DMS 273 treated with DMSO at 0.1 percent for 48 hours (cell line): ENCODE measurements around the gene NOL9.
"Not testable (repeated sequence)": the region's sequence is repeated elsewhere in the genome, so short reads cannot be mapped to it uniquely, and the experiment has no call there.

Experiments
- DNase-seq: peaks from one replicate; lab custom pipeline; 2025; lab: John Stamatoyannopoulos, UW

The NOL9 gene

GRCh38 chr1:6572653-6573383 lies 18.5 kb upstream of the NOL9 start:
- DNase-seq: no peak

- DNase-seq: no peak
These were observed 16.7 kb upstream of the NOL9 start for GRCh38 chr1:6570987-6571386.

- no peak for DNase-seq
These were observed 15.8 kb upstream of the NOL9 start for GRCh38 chr1:6570100-6570499.

GRCh38 chr1:6569033-6569432 lies 14.7 kb upstream of the NOL9 start:
- no peak for DNase-seq

- no peak for DNase-seq
These were observed 6.0 kb upstream of the NOL9 start for GRCh38 chr1:6560267-6560666.

- not testable (repeated sequence) for DNase-seq
These were observed 4.8 kb upstream of the NOL9 start for GRCh38 chr1:6559161-6559560.

GRCh38 chr1:6557597-6557996 lies 3.3 kb upstream of the NOL9 start:
- DNase-seq: no peak

- no peak for DNase-seq
These were observed 830 bp upstream of the NOL9 start, which contains the start of gene TAS1R1 for GRCh38 chr1:6554907-6555778. TAS1R1 (plus strand) TSS chr1:6555307; CDS start chr1:6555374, 67 bp downstream.

- DNase-seq: no peak
These were observed 7.0 kb downstream of the NOL9 start for GRCh38 chr1:6547301-6547700.

GRCh38 chr1:6546326-6546725 lies 8.0 kb downstream of the NOL9 start:
- no peak for DNase-seq

- no peak for DNase-seq
These were observed 8.8 kb downstream of the NOL9 start for GRCh38 chr1:6545276-6546112.

GRCh38 chr1:6544831-6545230 lies 9.5 kb downstream of the NOL9 start:
- no peak for DNase-seq

- DNase-seq: no peak
These were observed 15.4 kb downstream of the NOL9 start for GRCh38 chr1:6538956-6539355.

- DNase-seq: no peak
These were observed 18.0 kb downstream of the NOL9 start for GRCh38 chr1:6536291-6536690.

- no peak for DNase-seq
These were observed 19.1 kb downstream of the NOL9 start for GRCh38 chr1:6535214-6535613.

- DNase-seq: no peak
These were observed 20.0 kb downstream of the NOL9 start for GRCh38 chr1:6534248-6534822.

GRCh38 chr1:6531996-6532395 lies 22.3 kb downstream of the NOL9 start:
- no peak for DNase-seq

- no peak for DNase-seq
These were observed 23.7 kb downstream of the NOL9 start for GRCh38 chr1:6530504-6531160.

GRCh38 chr1:6528492-6528891 lies 25.8 kb downstream of the NOL9 start:
- no peak for DNase-seq

GRCh38 chr1:6526316-6526715 lies 28.0 kb downstream of the NOL9 start:
- no peak for DNase-seq

GRCh38 chr1:6523566-6523965 lies 30.7 kb downstream of the NOL9 start:
- peak; percentile 29 for DNase-seq
